T-helper 1 cell treated with Interleukin-12 subunit alpha and Interleukin-12 subunit beta and Interleukin-4 antibody, amounts not matched to agents 30 μg/mL and 1 μg/mL, for 36 hours (primary cell): ENCODE measurements around the gene U2AF1L4.
"Not testable (repeated sequence)": the region's sequence is repeated elsewhere in the genome, so short reads cannot be mapped to it uniquely, and the experiment has no call there.

Experiments used
- H3K27ac Mint-ChIP-seq: one replicate; pipeline ENCODE4 v1.8.0; 2021; ENCODE audit warnings: mild to moderate bottlenecking, mixed read lengths
- H3K27me3 Mint-ChIP-seq: one replicate; pipeline ENCODE4 v1.8.0; 2021; ENCODE audit warnings: low read depth, mixed read lengths
- H3K36me3 Mint-ChIP-seq: one replicate; pipeline ENCODE4 v1.8.0; 2021; ENCODE audit warnings: low read depth, mixed read lengths
- H3K4me1 Mint-ChIP-seq: one replicate; pipeline ENCODE4 v1.8.0; 2021; ENCODE audit warnings: low read depth, mixed read lengths
- H3K4me3 Mint-ChIP-seq: one replicate; pipeline ENCODE4 v1.8.0; 2021; ENCODE audit warnings: mild to moderate bottlenecking, moderate library complexity, mixed read lengths
- H3K9me3 Mint-ChIP-seq: one replicate; pipeline ENCODE4 v1.8.0; 2021; ENCODE audit warnings: mixed read lengths

The U2AF1L4 gene

DNA sequence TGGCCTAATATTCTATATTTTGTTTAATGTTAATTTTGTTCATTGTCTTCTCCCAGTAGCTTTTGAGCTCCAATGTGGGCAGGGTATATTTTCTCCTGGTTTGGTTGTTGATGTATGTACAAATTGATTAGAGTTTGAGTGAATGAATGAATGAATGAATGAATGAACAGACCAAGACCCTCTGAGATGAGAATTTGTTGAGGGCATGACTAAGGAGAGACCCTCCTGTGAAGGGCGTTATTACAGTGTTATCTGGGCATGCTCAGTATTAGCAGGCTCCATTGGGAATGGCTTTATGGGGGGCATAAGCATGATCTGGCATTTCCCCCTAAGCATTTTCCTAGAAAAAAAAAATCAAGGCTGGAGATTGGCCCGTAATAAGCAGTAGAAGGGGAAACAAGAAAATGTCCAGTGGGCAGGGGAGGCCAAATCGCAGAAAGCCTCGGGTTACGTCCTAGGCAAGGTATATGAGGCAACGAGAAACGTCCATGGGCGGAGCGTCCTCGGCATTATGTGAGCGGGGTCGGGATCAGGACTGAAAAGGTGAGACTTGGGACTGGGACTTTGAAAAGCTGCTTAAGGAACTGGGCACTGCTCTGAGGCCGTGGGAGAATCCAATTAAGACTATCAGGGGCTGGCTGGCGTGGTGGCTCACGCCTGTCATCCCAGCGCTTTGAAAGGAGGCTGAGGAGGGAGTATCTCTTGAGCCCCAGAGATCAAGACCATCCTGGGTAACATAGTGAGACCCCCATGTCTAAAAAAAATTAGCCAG, 29.2 kb upstream of the U2AF1L4 start:
- no peaks in the 10 kb centered on the region for H3K27me3 Mint-ChIP-seq
- H3K9me3 Mint-ChIP-seq: no peaks in the 10 kb centered on the region
- no peak overlapping the region for H3K27ac Mint-ChIP-seq
- peaks cover 21% of the 10 kb centered on the region for H3K4me1 Mint-ChIP-seq
- peak overlapping the region; percentile 87 for H3K4me3 Mint-ChIP-seq
- H3K36me3 Mint-ChIP-seq: peaks cover 4% of the 10 kb centered on the region

DNA sequence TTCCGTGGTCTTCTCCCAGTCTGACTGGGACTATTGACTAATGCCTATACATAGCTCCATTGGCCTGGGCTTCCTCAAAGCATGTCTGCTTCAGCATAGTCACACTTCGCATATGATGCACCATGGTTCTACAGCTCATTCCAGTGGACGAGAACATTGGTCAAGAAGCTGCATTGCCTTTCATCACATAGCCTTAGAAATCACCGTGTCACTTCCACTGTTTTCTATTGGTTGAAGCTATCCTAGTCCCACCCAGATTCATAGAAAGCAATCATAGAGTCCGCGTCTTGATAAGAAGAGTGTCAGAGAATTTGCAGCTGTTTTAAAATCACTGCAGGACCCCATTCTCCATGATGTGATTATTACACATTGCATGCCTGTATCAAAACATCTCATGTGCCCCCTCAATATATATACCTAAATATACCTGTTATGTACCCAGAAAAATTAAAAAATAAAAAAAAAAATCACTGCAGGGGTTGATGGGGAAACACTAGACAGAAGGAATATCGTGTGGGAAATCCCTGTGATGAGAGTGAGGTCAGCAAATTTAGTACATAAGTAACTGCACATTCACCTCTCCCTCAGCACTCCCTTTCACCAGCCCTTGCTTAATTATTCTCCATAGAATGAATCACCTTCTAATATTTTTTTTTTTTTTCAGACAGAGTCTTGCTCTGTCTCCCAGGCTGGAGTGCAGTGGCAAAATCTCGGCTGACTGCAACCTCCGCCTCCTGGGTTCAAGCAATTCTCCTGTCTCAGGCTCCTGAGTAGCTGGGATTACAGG, 28.0 kb upstream of the U2AF1L4 start:
- Mint-ChIP-seq H3K4me3 (no peak overlapping the region), H3K27me3 (no peaks in the 10 kb centered on the region), H3K9me3 (no peaks in the 10 kb centered on the region), H3K4me1 (peaks cover 21% of the 10 kb centered on the region), H3K36me3 (peaks cover 9% of the 10 kb centered on the region), H3K27ac (no peak overlapping the region)

DNA sequence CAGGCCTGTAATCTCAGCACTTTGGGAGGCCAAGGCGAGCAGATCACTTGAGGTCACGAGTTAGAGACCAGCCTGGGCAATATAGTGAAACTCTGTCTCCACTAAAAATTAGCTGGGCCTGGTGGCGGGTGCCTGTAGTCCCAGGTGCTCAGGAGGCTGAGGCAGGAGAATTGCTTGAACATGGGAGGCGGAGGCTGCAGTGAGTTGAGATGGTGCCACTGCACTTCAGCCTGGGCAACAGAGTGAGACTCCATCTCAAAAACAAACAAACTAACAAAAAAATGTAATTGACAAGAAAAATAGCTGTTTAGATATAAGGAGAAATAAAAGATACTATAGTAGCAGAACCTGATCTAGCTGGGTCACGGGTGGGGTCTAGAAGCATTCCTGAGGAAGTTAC, 27.1 kb upstream of the U2AF1L4 start:
- peaks cover 21% of the 10 kb centered on the region for H3K4me1 Mint-ChIP-seq
- not testable (repeated sequence) for H3K36me3 Mint-ChIP-seq, H3K27ac Mint-ChIP-seq, H3K27me3 Mint-ChIP-seq, H3K4me3 Mint-ChIP-seq, H3K9me3 Mint-ChIP-seq

DNA sequence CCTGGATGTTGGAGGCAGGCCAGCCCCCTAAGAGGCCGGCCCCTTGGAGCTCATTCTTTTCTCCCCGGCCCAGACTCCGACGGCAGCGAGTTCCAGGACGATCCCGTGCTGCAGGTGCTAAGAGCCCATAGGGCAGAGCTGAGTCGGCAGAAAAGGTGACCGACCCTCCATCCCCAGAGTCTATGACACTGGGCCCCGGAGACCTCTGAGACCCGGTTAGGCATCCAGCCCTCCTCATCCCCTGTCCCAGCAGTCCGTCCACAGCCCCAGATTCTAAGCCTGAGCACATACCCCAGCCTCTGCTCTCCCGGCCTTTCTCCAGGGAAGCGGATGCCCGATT, 22.8 kb upstream of the U2AF1L4 start:
- Mint-ChIP-seq H3K36me3 (peaks cover 9% of the 10 kb centered on the region), H3K4me1 (peaks cover 5% of the 10 kb centered on the region), H3K4me3 (no peak overlapping the region), H3K27ac (no peak overlapping the region), H3K27me3 (no peaks in the 10 kb centered on the region), H3K9me3 (no peaks in the 10 kb centered on the region)

DNA sequence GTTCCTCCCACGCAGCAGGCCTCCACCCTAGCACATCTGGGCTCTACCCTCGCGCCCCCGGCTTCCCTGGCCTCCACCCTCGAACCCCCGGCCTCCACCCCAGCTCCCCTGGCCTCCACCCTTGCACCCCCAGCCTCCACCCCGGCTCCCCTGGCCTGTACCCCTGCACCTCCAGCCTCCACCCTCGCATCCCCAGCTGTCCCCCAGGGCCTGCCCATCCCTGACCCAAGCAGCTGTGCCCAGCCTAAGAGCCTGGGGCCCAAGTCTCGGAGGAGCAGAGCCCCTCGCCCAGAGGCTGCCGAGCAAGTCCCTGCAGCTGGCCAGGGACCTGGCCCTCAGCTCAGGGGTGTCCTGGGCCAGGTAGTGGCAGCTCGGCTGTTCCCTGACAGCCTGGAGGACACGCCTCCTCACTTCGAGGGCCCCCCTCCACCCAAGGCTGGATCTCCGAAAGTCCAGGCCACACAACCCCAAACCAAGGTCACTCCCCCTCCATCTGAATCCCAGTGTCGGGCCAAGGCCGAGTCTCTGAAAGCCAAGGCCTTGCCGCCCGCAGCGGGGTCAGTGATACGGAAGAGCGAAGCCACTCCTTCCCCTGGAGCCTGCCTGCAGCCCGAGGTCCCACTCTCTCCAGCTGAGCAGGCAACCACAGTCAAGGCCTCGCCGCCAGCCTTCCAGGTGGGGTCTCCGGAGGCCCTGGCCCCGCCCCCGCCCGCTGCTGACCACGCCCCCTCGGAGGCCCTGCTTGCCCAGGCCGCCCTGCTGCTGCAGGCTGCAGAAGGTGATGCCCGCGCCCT, 22.3 kb upstream of the U2AF1L4 start:
- Mint-ChIP-seq H3K4me3 (no peak overlapping the region), H3K9me3 (no peaks in the 10 kb centered on the region), H3K4me1 (peaks cover 5% of the 10 kb centered on the region), H3K27me3 (no peaks in the 10 kb centered on the region), H3K36me3 (peaks cover 9% of the 10 kb centered on the region), H3K27ac (no peak overlapping the region)

DNA sequence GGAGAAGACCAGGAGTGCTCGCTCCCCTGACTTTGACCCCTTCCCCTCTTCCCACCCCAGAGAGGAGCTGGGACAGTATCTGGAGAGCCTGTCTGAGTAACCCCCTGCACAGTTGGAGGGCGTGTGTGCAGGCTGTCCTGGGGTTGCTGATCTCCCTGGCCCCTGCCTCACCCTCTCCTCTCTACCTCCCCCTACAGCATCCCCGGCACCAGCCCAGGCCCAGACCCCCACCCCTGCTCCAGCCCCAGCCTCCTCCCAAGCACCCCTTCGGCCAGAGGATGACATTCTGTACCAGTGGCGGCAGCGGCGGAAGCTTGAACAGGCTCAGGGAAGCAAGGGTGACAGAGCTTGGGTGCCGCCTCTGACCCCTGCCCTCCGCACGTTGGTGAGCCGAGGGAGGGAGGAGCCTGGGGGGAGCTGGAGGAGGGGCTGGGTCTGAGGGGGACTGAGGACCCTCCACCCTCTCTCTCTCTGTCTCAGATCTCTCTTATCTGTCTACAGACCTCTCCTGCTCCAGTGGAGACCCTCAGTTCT, 21.4 kb upstream of the U2AF1L4 start:
- H3K4me1 Mint-ChIP-seq: peaks cover 5% of the 10 kb centered on the region
- H3K4me3 Mint-ChIP-seq: no peak overlapping the region
- no peaks in the 10 kb centered on the region for H3K27me3 Mint-ChIP-seq
- H3K27ac Mint-ChIP-seq: no peak overlapping the region
- no peaks in the 10 kb centered on the region for H3K9me3 Mint-ChIP-seq
- H3K36me3 Mint-ChIP-seq: peaks cover 14% of the 10 kb centered on the region

DNA sequence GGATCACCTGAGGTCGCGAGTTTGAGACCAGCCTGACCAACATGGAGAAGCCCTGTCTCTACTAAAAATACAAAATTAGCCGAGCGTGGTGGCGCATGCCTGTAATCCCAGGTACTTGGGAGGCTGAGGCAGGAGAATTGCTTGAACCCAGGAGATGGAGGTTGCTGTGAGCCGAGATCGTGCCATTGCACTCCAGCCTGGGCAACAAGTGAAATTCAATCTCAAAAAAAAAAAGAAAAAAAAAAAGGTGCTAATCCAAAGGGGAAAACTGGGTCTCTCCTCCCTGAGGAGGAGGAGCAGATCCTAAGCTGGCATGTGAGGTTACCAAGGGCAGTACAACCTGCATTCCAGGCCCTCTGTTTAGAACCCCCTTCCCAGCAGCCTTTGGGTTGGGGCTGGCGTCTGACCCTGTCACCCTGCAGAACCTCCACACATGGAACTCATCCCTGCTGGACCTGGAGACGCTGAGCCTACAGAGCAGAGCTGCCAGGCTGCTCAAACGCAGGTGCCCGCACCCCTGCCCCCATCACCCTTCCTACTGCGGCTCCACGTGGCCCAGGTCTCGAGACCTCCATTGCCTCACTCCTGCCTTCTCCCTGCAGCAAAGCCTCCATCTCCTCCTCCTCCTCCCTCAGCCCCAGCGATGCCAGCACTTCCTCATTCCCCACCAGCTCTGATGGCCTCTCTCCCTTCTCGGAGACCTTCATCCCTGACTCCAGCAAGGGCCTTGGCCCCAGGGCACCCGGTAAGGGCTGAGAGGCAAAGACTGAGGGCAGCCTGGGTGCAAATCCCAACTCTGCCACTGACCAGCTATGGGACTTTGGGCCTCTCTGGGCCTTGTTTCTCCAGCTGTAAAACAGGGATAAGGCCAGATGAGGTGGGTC, 19.5 kb upstream of the U2AF1L4 start:
- H3K27ac Mint-ChIP-seq: no peak overlapping the region
- no peak overlapping the region for H3K4me3 Mint-ChIP-seq
- no peaks in the 10 kb centered on the region for H3K27me3 Mint-ChIP-seq
- peaks cover 8% of the 10 kb centered on the region for H3K4me1 Mint-ChIP-seq
- no peaks in the 10 kb centered on the region for H3K9me3 Mint-ChIP-seq
- peaks cover 17% of the 10 kb centered on the region for H3K36me3 Mint-ChIP-seq

DNA sequence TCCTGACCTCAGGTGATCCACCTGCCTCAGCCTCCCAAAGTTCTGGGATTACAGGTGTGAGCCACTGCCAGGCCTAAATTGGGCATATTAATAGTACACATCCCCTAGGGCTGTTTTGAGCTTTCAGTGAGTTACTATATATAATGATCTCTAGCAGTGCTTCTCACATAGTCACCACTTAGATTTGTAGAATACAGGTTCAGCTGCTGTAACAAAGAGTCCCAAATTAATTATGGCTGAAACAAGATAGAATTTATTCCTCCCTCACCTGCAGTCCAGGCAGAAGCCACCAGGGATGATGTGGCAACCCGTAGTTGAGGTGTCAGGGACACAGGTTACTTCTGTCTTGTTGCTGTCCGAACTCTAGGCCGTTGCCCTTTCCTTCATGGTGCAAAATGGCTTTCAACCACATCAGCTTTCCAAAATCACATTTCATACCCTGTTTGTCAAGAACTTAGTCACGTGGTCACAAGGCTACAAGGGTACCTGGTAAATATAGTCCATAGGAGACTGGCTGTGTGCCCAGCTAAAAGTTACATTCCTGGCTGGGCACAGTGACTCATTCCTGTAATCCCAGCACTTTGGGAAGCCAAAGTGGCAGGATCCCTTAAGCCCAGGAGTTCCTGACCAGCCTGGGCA, 15.6 kb upstream of the U2AF1L4 start:
- Mint-ChIP-seq H3K27ac (no peak overlapping the region), H3K36me3 (peaks cover 18% of the 10 kb centered on the region), H3K9me3 (no peaks in the 10 kb centered on the region), H3K27me3 (no peaks in the 10 kb centered on the region), H3K4me1 (peaks cover 20% of the 10 kb centered on the region), H3K4me3 (no peak overlapping the region)

DNA sequence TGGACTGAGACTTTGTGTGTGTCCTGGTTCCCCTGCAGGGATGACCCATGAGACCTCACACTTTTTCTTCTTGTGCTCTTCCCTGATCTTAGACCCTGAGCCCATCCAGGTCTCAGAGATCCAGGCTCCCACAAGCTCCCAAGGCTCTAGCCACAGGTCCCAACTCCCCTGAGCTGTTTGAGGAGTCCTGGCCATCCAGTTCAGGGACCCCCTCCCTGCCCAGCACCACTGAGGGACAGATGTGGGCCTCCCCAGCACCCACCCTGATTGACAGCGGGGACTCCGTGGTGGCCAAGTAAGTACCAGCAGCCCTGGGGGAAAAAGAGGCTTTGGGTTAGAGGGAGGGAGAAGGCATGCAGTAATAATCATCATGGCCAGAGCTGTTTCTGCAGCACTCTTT, 14.5 kb upstream of the U2AF1L4 start:
- H3K9me3 Mint-ChIP-seq: no peaks in the 10 kb centered on the region
- H3K4me1 Mint-ChIP-seq: peaks cover 23% of the 10 kb centered on the region
- H3K27ac Mint-ChIP-seq: peak overlapping the region; percentile 67
- H3K36me3 Mint-ChIP-seq: peaks cover 21% of the 10 kb centered on the region
- H3K27me3 Mint-ChIP-seq: no peaks in the 10 kb centered on the region
- H3K4me3 Mint-ChIP-seq: peak overlapping the region; percentile 97

DNA sequence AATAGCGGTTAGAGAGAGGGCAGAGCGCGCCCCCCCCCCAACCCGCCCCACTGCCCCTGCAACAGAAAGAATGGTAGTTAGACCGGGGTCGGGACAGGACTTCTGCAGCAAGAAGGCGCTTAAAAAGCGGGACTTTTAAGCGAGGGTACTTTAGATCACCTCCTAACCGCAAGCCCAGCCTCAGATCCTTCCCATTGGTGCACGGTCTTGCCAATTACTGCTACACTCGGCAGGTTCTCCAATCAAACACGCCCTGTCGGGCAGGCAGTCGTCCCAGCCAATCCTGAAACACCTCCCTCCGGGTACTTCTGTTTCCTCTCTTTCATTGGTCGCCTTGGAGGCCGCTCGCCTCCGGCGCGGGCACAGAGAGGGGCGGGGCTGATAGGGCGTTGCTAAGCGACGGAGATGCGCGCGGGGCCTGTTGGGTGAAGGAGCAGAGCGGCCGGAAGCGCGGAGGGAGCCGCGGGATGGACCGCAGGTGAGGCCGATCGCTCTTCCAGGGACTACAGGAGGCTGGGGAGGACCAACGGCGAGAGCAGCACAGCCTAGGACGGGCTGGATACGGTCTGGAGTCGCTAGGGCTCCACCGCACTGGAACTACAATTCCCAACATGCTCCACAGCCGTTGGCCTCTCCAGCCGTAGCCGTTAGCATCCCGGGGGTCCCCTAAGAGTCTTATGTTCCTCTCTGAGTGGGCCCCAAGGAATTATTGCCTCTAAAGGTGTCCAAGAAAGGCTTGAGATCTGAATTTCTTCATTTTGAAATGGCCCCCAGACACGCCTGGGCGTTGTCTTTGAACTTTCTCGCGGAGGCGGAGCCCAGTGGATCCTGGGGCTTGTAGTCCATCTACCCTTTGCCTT, 12.8 kb upstream of the U2AF1L4 start, which contains the start of gene PROSER3:
Gene PROSER3 (plus strand): TSS at position 428 of the 860 bp plus-strand sequence. CDS start 40 bp downstream, at position 468.
- H3K36me3 Mint-ChIP-seq: peaks cover 30% of the 10 kb centered on the region
- H3K4me1 Mint-ChIP-seq: peaks cover 24% of the 10 kb centered on the region

DNA sequence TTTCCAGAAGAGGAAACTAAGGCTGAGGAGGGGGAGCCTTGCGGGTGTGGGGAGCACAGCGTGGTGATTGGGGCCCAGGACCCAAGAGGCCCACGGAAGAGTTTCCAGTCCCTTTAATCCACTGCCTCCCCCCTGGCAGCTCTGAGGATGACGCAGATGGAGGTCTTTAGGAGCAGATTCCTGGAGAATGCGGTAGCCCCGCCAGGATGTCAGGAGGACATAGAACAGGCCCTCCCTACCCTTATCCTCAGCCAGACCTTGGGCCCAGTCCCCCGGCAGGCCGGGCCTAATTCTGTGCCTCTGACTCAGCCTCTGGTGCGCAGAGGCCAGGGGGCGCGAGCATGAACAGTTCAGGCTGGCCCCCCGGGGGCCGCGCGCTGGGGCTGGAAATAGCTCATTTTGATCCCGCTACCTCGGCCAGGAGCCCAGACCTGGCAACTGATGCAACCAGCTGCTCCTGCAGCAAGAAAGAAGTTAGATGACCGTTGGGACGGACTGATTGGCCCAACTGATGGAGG, 12.1 kb upstream of the U2AF1L4 start:
- Mint-ChIP-seq H3K9me3 (no peaks in the 10 kb centered on the region), H3K27ac (peak overlapping the region; percentile 93), H3K27me3 (no peaks in the 10 kb centered on the region), H3K4me1 (peaks cover 24% of the 10 kb centered on the region), H3K36me3 (peaks cover 29% of the 10 kb centered on the region), H3K4me3 (peak overlapping the region; percentile 97)

More for the DNA sequence above, 12.8 kb upstream of the U2AF1L4 start, which contains the start of gene PROSER3:
- Mint-ChIP-seq H3K4me3 (peak within 1 kb of the TSS; percentile 97), H3K9me3 (no peaks in the 10 kb centered on the region), H3K27me3 (no peaks in the 10 kb centered on the region), H3K27ac (peak within 1 kb of the TSS; percentile 93)

DNA sequence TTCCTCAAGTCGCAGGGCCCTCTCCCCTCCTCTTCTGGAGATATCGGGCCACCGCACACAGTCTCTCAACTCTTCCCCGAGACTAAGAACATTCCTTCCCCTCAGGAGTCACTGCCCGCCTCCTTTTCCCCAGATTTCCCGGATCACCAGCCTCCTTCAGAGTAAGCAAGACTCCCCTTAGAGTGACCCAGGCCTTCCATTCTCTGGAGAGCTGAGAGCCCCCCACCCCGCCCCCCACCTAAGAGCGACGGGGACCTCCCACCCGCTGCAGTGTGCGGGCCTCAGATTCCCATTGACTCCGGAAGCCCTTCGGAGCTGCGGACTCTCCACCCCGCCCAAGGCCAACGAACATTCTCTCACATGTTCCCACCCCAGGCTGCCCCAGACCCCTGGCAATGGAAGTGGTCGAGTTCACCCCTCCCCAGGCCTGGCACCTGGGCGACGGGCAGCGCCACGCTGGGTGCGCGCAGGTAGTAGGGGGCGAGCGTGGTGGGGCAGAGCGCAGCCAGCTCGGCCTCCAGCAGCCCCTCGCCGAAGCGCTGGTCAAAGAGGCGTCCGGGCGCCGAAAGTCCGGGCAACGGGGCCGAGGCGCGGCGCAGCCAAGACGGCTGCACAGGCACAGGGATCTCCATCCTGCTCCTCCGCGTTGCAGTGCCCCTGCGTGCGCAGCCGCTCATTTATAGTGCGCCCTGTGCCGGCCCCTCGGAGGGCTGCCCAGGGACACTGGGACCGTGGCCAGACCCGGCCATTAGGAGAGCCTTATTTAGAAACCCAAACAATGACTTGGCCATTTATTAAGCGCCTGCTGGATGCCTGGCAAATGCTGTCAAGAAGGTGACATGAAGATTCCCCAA, 11.4 kb upstream of the U2AF1L4 start, which contains the start of gene HSPB6:
Gene HSPB6 (minus strand): TSS at position 653 of the 854 bp plus-strand sequence. CDS start 21 bp downstream, at position 632.
- Mint-ChIP-seq H3K36me3 (peaks cover 24% of the 10 kb centered on the region), H3K27me3 (no peaks in the 10 kb centered on the region)

More for the DNA sequence above, 11.4 kb upstream of the U2AF1L4 start, which contains the start of gene HSPB6:
- H3K9me3 Mint-ChIP-seq: no peaks in the 10 kb centered on the region
- H3K4me1 Mint-ChIP-seq: peaks cover 24% of the 10 kb centered on the region
- peak within 1 kb of the TSS; percentile 97 for H3K4me3 Mint-ChIP-seq
- peak within 1 kb of the TSS; percentile 93 for H3K27ac Mint-ChIP-seq
